Thoracic aorta (tissue), 2 donors: ENCODE measurements around the gene MEIOB. TPM values are rescaled to one million over a fixed set of nuclear protein-coding genes. Genes with fewer than 3 reads are reported as not detected.

ENCODE experiments used
- ATAC-seq: fragments of 150-250 bp; one replicate; pipeline ENCODE4 v1.8.0; 2017; ENCODE audit warnings: low read depth; ENCODE audit not compliant: insufficient number of reproducible peaks, low FRiP score
- DNase-seq: peaks from one replicate; pipeline ENCODE4 v3.0.0-alpha.2; 2020; ENCODE audit warnings: low spot score
- H3K27ac ChIP-seq, 2 donors: fragments of 200-600 bp; sonication (generic); 1 replicate in 1 of 2; 2 replicates in 1 of 2; pipeline ENCODE4 v1.5.1; 2016; ENCODE audit warnings: mild to moderate bottlenecking in 2 of 2, moderate library complexity in 2 of 2
- H3K27me3 ChIP-seq: fragments of 200-600 bp; sonication (generic); replicated peaks from 2 replicates; pipeline ENCODE4 v1.6.0; 2016; ENCODE audit warnings: mild to moderate bottlenecking; ENCODE audit not compliant: insufficient read depth
- H3K36me3 ChIP-seq: fragments of 200-600 bp; sonication (generic); one replicate; pipeline ENCODE4 v1.5.1; 2016
- H3K4me1 ChIP-seq, 2 donors: fragments of 200-600 bp; sonication (generic); 1 replicate in 1 of 2; 2 replicates in 1 of 2; pipeline versions ENCODE4 v1.5.1 to v1.6.0; 2016; ENCODE audit warnings: low read depth in 2 of 2, mild to moderate bottlenecking in 1 of 2; ENCODE audit not compliant: control insufficient read depth in 1 of 2
- H3K4me3 ChIP-seq: fragments of 200-600 bp; sonication (generic); 2 replicates; pipeline ENCODE4 v1.5.1; 2016; ENCODE audit warnings: mild to moderate bottlenecking
- H3K9me3 ChIP-seq: fragments of 200-600 bp; sonication (generic); 2 replicates; pipeline ENCODE4 v1.5.1; 2016
- total RNA-seq, 2 donors: library from RNA; depleted of rRNA; stranded (reverse); fragments of >200 nt; gene quantifications; one replicate each; pipeline versions ENCODE4 v1.1.0 to v1.2.3, GENCODE V29; 2016
- TF ChIP-seq, protein P1 (sequence below): fragments of 200-600 bp; sonication (generic); IDR thresholded peaks from one replicate; pipeline ENCODE4 v1.5.1; 2019; ENCODE audit warnings: antibody characterized with exemption

Gene MEIOB
- total RNA-seq, 2 donors from 2014 or later: not detected

DNA sequence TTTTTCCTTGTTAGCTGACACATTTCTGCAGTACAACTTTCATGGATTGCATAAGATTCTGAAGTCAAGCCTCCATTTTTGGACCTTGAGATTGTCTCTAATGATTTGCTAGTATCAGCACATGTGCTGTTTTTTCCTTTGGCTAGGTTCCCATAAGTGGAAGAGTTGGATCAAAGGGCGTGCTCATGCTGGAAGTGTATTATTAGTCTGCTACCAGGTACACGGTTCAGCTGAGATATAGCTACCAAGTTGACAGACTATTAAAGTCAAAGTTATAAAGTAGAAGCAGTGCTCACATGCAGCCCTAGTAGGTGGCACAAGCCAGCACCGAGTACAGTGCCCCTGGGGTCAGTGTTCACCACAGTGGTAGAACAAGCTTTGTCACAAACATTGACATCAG, 41.8 kb downstream of the MEIOB start:
- Histone ChIP-seq H3K4me3 (no peak overlapping the region), H3K4me1 (peaks cover 18 to 26% of the 10 kb centered on the region in 2 donors), H3K27ac (no peak overlapping the region), H3K9me3 (no peaks in the 10 kb centered on the region), H3K27me3 (no peaks in the 10 kb centered on the region), H3K36me3 (peaks cover 3% of the 10 kb centered on the region)
- TF ChIP-seq, protein P1, sequence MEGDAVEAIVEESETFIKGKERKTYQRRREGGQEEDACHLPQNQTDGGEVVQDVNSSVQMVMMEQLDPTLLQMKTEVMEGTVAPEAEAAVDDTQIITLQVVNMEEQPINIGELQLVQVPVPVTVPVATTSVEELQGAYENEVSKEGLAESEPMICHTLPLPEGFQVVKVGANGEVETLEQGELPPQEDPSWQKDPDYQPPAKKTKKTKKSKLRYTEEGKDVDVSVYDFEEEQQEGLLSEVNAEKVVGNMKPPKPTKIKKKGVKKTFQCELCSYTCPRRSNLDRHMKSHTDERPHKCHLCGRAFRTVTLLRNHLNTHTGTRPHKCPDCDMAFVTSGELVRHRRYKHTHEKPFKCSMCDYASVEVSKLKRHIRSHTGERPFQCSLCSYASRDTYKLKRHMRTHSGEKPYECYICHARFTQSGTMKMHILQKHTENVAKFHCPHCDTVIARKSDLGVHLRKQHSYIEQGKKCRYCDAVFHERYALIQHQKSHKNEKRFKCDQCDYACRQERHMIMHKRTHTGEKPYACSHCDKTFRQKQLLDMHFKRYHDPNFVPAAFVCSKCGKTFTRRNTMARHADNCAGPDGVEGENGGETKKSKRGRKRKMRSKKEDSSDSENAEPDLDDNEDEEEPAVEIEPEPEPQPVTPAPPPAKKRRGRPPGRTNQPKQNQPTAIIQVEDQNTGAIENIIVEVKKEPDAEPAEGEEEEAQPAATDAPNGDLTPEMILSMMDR: no peak
- ATAC-seq: no peak
- DNase-seq: no peak

DNA sequence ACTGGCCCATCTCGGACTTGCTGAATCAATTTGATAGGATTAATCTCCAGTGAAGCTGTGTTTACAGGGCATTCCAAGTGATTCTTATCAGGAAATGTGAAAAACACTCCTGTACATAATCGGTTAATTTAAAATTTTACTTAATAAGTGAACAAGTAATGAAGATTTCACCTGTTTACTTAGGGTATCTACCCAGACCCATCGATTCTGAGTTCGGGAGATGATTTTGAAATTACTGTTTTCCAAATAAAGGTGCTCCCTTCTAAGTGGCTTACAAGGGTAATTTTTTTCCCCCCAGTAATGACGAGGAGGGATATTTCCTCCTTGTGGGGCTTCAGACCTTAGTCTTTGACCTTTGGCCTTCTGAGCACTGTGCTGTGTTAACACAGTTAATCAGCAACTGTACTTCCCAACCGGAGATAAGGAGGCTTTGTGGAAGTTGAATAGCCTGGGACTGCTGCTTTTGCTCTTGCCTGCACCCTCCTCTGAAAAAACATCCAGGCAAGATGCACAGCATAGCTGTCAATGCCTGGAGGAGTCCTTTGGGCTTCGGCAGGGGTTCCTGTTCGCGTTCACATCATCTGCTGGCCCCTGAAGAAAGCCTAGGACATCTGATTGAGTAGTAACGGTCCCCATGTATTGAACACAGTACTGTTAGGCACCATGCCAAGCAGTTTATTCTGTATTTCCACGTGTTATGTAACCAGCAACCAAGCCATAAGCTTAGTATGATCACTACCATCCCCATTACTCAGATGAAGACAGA, 43.1 kb downstream of the MEIOB start:
- Histone ChIP-seq H3K4me1 (peaks cover 20 to 40% of the 10 kb centered on the region in 2 donors), H3K4me3 (no peak overlapping the region), H3K9me3 (no peaks in the 10 kb centered on the region), H3K27me3 (no peaks in the 10 kb centered on the region), H3K36me3 (peaks cover 3% of the 10 kb centered on the region), H3K27ac (no peak overlapping the region)
- ATAC-seq (no peak), DNase-seq (no peak)
- TF ChIP-seq, protein P1: no peak

DNA sequence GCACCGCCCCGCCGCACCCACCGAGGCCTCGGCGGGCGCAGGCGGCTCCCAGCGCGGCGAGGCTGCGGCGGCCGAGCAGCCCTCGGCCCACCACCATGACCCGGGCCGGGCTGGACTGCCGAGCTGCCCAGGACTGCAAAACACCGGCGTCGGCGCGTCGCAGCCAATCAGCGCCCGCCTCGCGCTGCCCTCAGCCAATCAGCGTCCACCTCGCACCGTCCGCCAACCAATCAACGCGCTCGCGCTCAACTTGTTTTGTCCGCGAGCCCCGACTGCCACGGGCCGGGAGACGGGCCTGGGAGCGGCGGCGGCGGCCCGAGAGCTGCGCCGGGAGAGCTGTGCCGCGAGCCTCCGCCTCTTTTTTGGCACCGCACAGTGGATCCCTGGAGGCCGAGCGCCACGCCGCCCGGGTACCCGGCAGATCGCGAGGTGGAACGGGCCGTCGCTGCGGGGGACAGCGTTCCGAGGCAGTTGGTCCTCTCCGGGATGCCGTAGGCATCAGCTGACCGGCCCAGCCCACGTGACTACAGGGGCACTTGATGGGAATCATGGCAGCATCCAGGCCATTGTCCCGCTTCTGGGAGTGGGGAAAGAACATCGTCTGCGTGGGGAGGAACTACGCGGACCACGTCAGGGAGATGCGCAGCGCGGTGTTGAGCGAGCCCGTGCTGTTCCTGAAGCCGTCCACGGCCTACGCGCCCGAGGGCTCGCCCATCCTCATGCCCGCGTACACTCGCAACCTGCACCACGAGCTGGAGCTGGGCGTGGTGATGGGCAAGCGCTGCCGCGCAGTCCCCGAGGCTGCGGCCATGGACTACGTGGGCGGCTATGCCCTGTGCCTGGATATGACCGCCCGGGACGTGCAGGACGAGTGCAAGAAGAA, 45.0 kb downstream of the MEIOB start, which contains the start of the genes FAHD1 and HAGH:
Gene FAHD1 (plus strand): TSS at position 516 of the 883 bp plus-strand sequence. CDS start 33 bp downstream, at position 549.
Gene HAGH (minus strand): TSS at position 135 of the 883 bp plus-strand sequence. CDS start 38 bp downstream, at position 97.
- Histone ChIP-seq H3K27ac (peak within 1 kb of the TSS; percentile 70 to 84), H3K36me3 (peaks cover 11% of the 10 kb centered on the region), H3K4me3 (peak within 1 kb of the TSS; percentile 87), H3K4me1 (peaks cover 20 to 42% of the 10 kb centered on the region in 2 donors), H3K27me3 (no peaks in the 10 kb centered on the region), H3K9me3 (no peaks in the 10 kb centered on the region)
- TF ChIP-seq, protein P1: no peak
- DNase-seq: peak; percentile 70
- peak; percentile 95 for ATAC-seq

DNA sequence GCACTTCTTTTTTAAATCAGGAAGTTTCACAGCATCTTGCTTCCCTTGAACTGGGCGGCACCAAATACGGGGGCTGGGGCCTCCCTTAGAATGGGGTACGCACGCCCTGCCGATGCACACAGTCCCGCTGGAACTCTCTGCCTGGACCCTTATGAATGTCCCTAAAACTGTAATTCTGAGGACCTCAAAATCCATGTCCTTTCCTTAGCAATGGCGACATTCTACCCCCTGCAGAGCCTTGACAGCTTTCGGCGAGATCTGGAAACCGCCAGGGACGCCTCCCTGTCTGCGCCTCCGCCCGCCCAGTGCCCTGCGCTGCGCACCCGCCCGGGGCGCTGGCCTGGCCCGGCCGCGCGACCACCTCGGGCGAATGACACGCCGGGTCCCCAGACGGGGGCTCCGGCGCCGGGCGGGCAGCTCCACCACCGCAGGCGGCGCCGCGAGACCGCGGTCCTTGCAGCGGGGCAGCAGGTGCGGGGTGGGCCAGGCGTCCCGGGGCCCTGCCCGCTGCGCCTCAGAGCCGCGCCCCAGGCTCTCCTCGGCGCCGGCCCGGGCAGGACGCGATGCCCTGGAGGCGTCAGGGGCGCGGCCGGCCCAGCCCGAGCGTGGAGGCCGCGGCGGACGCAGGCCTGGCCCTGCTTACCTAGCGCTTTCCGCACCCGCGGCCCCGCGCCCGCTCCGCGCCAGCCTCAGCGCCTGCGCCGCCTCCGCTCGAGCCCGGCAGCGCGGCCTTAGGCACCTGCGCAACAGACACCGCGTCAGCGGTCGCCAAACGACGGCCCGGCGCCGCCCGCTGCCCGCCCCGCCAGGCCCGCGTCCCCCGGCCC, 45.9 kb downstream of the MEIOB start:
- Histone ChIP-seq H3K9me3 (no peaks in the 10 kb centered on the region), H3K4me3 (peak overlapping the region; percentile 87), H3K27ac (peak overlapping the region; percentile 70 to 76), H3K27me3 (no peaks in the 10 kb centered on the region), H3K4me1 (peaks cover 20 to 42% of the 10 kb centered on the region in 2 donors), H3K36me3 (peaks cover 18% of the 10 kb centered on the region)
- TF ChIP-seq, protein P1: no peak
- DNase-seq (no peak), ATAC-seq (peak; percentile 46)
